ENCODE data around the gene KCNMB4. TPM values are rescaled to one million over a fixed set of nuclear protein-coding genes. Genes with fewer than 3 reads are reported as not detected.

KCNMB4 gene
- total RNA-seq, 1 experiment from 2014 or later, result 1.1 TPM

DNA sequence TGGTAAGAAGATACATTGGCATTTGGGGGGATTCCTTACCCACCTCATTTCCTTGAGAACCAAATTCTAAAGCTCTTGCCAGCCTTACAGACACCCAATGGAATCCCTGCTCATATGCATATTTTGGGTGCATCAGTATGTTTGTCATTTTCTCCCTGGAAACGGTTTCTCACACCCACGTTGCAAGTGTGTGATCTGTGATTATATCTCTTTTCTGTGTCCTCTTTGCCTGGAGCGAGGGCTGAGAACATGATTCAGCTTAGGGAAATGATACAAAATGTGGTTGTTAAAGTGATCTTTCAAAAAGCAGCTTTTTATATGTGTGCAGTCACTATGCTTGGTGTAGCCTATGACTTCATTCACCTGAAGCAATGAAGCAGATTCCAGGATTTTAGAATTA lies 52.0 kb downstream of the KCNMB4 start:
- DNase-seq (ENCODE audit: low spot score), result no peak
- in situ Hi-C loops (cut with HindIII; ENCODE audit: low sequenced_read_pairs), result no loop called here

DNA sequence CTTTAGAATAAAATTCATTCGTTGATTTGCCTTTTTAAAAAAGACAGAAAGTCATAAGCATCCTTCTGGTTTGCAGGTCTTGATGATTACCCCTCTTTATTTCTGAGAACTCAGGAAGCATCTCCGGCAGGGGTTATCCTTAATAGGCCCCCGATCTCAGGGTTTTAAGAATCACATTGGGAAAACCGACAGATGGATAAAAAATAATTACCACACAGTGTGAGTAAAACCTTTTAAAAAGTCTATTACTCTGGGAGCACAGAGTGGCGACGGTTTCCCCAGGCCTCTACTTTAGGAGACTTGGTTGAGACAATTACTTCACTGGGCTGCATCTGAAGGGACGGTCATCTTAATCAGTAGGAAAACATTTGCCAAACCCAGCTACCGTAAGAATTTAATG lies 56.5 kb downstream of the KCNMB4 start:
- in situ Hi-C loops (cut with HindIII; ENCODE audit: low sequenced_read_pairs), result no loop called here
- no peak for DNase-seq (ENCODE audit: low spot score)

DNA sequence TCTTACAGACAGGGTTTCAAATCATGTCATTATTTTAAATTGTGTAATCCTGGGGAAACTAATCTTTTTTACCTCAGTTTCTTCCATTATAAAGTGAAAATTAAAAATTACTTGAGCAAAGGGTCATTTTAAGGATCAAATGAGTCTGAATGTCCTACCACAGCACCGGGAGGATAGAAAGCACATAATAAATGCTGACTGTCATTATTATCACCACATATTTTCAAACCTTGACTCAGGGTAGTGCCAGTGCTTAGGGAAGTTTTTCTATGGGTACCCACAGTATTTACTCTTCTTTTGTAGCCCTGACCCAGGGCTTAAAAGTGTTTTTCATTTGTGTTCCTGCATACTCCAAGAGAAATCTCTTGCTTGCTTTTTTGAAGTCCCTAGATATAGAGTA lies 60.5 kb downstream of the KCNMB4 start:
- in situ Hi-C loops (cut with HindIII; ENCODE audit: low sequenced_read_pairs), result no loop called here
- no peak for DNase-seq (ENCODE audit: low spot score)

DNA sequence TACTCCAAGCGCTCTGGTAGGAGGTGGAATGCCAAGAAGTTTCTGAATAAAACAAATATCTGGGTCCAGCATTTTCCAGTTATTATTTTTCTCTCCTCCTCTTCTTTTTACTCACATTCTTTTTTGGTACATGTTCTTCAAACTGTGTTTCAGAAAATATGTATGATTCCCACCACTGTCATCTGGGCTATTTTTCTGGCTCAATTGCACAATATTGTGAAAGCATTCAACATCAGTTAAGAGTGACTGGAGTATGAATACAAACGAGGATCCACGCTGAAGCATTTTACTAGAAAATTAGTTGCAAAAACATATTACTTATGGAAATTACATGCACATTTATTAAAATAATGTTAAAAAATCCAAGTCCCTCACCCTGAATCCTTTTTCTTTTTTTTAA lies 61.5 kb downstream of the KCNMB4 start:
- in situ Hi-C loops (cut with HindIII; ENCODE audit: low sequenced_read_pairs), result no loop called here
- no peak for DNase-seq (ENCODE audit: low spot score)

DNA sequence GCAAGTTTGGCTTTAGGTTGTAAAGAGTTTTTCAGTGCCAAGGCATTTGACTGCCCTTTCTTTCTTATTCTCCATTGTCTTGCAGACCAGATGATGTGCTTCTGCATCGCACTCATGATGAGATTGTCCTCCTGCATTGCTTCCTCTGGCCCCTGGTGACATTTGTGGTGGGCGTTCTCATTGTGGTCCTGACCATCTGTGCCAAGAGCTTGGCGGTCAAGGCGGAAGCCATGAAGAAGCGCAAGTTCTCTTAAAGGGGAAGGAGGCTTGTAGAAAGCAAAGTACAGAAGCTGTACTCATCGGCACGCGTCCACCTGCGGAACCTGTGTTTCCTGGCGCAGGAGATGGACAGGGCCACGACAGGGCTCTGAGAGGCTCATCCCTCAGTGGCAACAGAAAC lies 64.3 kb downstream of the KCNMB4 start:
- in situ Hi-C loops (cut with HindIII; ENCODE audit: low sequenced_read_pairs), result no loop called here
- DNase-seq (ENCODE audit: low spot score), result no peak

DNA sequence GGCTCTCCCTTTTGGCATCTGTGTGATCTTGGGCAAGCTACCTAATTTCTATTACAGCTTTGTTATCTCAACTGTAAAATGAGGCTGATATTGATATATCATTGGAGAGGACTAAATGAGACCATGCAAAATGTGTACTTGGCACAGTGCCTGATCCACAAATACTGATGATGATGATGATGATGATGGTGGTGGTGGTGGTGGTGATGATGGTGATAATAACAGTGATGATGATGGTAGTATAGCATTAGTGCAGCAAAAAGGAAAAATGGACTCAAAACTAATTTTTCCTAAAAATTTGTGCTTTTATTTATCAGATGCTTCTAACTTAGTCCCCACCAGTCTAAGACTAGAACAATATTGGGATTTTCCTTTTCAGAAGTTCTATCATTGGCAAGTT lies 70.7 kb downstream of the KCNMB4 start:
- in situ Hi-C loops (cut with HindIII; ENCODE audit: low sequenced_read_pairs), result no loop called here
- no peak for DNase-seq (ENCODE audit: low spot score)

DNA sequence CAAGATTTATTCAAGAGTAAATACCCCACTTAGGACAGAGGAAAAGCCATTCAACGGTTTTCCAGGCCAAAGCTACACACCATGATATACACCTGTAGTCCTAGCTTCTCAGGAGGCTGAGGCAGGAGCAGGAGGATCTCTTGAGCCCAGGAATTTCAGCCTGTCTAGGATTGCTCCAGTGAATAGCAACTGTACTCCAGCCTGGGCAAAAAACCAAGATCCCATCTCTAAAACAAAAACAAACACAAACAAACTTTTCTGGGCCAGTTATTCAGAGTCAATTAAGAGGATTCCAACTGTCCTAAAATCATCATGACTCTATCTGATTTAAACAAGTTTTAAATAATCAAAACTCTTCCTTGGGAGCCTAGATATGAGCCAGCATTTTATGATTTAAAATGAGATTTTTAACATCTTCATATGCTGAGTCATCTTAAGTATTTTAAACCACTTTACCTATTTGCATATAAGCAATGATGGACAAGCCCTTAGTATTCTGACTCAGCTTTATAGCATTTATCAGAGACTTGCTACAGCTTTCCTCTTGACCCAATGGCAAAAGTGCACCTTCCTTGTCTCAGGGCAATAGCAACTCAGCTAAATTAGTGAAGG lies 77.1 kb downstream of the KCNMB4 start:
- DNase-seq (ENCODE audit: low spot score), result no peak
- in situ Hi-C loops (cut with HindIII; ENCODE audit: low sequenced_read_pairs), result no loop called here

DNA sequence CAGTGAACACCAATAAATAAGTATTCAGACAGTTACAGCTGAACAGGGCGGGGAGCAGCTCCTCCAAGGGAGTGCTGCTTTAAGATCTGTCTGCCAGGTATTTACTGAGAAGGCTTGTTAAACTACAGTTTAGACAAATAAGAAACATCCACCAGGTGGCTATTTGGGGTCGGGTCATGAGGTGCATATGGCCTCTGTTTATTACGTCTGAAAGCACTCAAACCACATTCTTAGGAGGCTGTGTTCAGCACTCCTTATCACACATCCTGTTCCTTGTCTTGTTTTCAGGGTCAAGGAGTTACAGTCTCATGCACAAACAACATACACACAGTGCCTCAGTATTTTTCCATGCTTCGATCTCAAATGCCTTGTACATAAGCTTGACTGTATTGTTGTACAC lies 78.8 kb downstream of the KCNMB4 start:
- no peak for DNase-seq (ENCODE audit: low spot score)
- in situ Hi-C loops (cut with HindIII; ENCODE audit: low sequenced_read_pairs), result no loop called here

DNA sequence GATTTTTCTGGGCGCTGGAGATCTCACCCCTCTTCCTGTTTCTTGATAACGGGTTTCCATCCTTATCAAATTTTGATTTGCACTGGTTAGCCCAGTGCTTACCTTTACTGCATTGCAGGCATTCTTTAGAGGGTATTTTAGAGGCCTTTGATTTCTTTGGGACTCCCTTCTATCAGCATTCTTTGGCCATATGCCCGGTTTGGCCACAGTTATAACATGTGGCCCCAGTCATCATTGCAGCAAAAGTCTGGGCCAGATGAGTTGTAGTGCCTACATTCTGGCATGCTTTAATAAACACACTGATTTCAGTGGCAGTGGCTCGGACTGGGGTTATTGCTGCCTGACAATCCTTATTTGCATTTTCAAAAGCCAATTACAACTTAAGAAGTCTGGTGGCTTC lies 82.3 kb downstream of the KCNMB4 start:
- DNase-seq (ENCODE audit: low spot score), result no peak
- in situ Hi-C loops (cut with HindIII; ENCODE audit: low sequenced_read_pairs), result no loop called here

DNA sequence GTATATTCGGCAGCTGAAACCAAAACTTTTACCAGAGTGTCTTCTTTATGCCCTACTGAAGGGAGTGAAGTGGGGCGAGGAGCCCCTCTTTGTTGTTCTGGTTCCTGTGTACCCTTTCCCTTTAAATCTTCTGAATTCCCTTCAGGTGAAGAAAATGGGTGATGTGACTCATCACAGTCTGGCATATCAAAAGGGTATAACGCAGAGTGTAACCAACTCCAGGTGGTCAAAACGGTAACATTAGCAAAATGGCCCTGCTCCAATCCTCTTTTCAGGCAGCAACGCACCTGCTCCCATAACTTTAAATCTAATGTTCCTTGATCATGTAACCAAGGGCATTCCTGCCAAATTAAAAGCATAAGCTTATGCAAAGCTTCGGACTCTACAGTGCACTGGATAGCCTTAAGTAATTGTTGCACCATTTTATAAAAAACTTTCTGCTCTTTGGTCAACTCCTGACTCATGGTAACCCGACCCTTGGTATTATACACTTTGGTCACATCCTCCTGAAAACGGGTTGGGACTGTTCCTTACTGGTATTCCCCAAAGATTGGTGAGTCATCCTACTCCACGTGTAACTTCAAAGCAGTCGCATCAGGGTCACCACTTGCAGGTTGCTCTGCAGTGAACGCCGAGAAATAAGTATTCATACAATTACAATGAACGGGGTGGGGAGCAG lies 83.1 kb downstream of the KCNMB4 start:
- no peak for DNase-seq (ENCODE audit: low spot score)

DNA sequence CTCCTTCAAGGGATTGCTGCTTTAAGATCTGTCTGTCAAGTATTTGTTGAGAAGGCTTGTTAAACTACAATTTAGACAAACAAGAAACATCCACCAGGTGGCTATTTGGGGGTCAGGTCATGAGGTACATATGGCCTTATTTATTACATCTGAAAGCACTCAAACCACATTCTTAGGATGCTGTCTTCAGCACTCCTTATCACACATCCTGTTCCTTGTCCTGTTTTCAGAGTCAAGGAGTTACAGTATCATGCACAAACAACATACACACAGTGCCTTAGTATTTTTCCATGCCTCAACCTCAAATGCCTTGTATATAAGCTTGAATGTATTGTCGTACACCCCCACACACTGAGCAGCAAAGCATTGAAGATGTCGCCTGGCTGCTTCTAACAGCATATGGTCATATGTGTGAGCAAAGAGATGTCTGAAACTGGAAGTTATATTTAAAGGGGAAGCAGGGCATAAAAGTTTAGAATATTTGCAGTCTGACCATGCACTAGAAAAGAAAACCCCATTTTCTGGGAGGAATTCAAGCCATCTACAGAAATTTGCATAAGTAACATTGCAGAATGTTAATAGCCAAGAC lies 83.8 kb downstream of the KCNMB4 start:
- no peak for DNase-seq (ENCODE audit: low spot score)
- in situ Hi-C loops (cut with HindIII; ENCODE audit: low sequenced_read_pairs), result no loop called here

More for the DNA sequence above, 83.1 kb downstream of the KCNMB4 start:
- in situ Hi-C loops (cut with HindIII; ENCODE audit: low sequenced_read_pairs), result no loop called here

DNA sequence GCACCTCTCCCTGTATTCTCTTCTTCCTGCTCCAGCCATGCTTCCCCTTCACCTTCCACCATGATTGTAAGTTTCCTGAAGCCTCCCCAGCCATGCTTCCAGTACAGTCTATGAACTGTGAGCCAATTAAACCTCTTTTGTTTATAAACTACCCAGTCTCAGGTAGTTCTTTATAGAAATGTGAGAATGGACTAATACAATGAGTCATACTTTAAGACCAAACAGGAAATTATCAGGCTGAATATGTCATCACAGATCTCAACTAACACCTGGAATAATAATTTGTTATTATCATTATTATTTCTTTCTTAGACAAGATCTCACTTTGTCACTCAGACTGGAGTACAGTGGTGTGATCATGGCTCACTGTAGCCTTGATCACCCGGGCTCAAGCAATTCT lies 85.4 kb downstream of the KCNMB4 start:
- no peak for DNase-seq (ENCODE audit: low spot score)
- in situ Hi-C loops (cut with HindIII; ENCODE audit: low sequenced_read_pairs), result no loop called here

DNA sequence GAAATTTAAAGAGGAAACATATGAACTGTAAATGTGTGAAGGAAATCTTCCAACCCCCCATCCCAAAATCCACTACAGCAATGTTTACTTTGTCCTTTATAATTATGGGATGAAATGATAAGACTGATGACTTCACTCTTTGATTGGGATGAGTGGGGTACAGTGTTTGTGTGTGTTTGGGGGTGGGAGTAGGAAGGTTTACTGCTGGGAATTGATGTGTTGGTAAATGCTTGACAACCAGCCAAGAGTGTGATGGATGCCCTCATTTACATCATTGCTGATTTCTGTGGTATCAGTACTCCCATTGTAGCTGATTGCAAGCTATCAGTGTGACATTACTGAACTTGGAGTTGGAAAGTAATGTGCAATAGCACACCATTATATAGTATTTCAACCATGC lies 90.9 kb downstream of the KCNMB4 start:
- in situ Hi-C loops (cut with HindIII; ENCODE audit: low sequenced_read_pairs), result no loop called here
- no peak for DNase-seq (ENCODE audit: low spot score)

DNA sequence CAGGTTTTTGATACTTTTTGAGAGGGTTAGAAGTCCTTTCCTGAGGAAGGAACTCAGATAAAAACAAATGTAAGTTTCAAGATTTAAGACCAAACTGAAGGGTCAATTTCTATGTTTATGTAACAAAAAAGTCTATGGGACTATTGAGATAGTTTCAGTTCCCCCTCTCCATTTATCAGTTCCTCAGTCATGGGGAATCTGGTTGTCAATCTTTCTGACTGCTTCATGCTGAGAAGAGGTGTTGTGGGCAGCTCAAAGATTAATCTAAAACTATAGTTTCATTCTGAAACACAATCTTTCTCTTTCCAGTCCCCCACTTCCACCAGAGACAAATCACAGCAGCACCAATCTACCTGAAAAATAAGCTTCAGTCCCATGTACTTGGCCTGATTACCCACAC lies 93.7 kb downstream of the KCNMB4 start:
- in situ Hi-C loops (cut with HindIII; ENCODE audit: low sequenced_read_pairs), result no loop called here

DNA sequence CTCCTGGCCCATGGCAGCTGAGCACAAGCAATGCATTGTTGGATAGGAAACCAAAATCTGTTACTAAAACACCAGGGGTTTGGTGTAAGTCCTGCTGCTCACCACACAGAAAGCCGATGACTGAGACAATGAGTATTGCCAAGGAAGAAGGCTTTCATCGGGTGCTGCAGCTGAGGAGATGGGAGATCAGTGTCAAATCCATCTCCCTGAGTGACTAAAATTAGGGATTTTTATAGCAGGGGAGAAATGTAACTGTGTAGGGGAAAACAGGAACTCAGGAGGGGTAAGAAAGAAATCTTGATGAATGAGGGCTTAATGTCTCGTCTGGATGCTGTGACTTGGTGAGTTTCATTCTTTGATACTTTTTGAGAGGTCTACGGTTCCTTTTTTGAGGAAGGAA lies 97.9 kb downstream of the KCNMB4 start:
- in situ Hi-C loops (cut with HindIII; ENCODE audit: low sequenced_read_pairs), result no loop called here
- no peak for DNase-seq (ENCODE audit: low spot score)

More for the DNA sequence above, 93.7 kb downstream of the KCNMB4 start:
- no peak for DNase-seq (ENCODE audit: low spot score)

DNA sequence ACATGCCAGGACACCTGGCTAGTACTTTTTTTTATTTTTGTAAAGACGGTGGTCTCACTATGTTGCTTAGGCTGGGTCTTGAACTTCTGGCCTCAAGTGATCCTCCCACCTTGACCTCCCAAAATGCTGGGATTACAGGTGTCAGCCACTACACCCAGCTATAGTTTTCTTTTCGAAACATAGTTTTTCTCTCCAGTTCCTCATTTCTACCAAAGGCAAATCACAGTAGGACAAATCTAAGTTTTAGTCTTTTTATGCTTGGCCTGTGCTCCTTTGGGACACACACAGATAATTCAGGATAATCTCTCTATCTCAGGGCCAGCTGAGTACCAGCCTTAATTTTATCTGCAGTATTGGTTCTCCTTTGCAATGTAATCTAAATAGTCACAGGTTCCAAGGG lies 100.7 kb downstream of the KCNMB4 start:
- DNase-seq (ENCODE audit: low spot score), result no peak
- in situ Hi-C loops (cut with HindIII; ENCODE audit: low sequenced_read_pairs), result no loop called here

DNA sequence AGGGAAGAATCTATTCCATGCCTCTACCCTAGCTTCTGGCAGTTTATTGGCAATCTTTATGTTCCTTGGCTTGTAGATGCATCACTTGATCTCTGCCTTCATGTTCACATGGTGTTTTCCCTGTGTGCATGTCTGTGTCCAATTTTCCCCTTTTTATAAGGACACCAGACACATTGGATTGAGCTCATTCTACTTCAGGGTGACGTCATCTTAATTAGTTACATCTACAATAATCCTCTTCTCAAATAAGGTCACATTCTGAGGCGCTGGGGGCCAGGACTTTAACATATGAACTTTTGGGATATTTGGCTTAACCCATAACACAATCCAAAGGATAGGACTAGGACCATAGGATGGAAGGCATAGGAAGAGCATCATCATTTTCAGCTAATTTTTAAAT lies 101.4 kb downstream of the KCNMB4 start:
- in situ Hi-C loops (cut with HindIII; ENCODE audit: low sequenced_read_pairs), result no loop called here
- no peak for DNase-seq (ENCODE audit: low spot score)

DNA sequence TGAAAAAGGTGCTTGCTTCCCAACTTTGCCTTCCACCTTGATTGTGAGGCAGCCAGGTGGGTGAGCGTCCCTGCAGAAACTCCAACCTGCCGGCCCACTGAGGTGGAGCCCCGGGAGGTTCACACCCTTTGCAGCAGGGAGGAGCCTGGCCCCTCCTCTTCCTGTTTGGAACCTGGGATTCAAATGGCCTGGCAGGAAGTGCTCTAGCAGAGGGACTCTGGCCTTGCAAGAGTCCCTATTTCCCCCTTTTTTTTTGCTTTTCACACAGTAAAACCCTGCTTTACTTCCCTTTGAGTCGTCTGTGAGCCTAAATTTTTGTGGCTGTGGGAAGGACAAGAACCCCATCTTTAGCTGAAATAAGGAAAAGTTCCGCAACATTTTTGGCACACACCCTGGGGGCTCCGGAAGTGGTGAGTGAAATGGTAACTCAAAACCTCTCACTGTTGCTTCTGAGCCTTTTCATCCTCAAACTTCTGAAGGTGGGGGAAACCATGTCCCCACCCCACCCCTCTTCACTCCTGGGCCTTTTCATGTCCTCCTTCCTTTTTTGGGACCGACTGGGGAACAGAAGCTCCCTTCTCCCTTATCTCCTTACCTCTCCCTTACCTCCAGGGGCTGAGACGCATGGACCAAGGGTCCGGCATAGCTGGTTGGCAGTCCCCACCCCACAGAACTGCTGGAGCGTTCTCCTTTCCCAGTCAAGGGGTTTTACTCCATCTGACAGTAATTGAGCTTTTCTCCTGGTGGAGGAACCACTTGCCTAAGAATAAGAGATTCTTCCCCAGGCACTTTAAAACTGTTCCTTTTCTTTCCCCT lies 102.0 kb downstream of the KCNMB4 start:
- DNase-seq (ENCODE audit: low spot score), result no peak
- in situ Hi-C loops (cut with HindIII; ENCODE audit: low sequenced_read_pairs), result no loop called here

DNA sequence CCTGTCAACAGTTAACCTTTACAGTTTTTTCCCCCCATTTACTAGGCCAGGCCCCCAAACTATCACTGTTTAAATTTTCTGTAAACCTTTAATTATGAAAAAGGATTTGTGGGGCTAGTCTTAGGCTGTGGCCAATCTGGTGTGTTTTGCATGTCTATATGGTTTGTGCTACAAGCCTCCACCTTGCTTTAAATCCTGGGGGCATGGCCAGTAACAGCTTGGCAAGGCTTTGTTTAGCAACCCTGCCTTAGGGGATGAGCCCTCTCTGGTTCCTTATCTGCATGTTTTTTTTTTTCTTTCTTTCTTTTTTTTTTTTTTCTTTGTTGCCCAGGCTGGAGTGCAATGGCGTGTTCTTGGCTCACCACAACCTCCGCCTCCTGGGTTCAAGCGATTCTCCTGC lies 102.7 kb downstream of the KCNMB4 start:
- no peak for DNase-seq (ENCODE audit: low spot score)
- in situ Hi-C loops (cut with HindIII; ENCODE audit: low sequenced_read_pairs), result no loop called here

DNA sequence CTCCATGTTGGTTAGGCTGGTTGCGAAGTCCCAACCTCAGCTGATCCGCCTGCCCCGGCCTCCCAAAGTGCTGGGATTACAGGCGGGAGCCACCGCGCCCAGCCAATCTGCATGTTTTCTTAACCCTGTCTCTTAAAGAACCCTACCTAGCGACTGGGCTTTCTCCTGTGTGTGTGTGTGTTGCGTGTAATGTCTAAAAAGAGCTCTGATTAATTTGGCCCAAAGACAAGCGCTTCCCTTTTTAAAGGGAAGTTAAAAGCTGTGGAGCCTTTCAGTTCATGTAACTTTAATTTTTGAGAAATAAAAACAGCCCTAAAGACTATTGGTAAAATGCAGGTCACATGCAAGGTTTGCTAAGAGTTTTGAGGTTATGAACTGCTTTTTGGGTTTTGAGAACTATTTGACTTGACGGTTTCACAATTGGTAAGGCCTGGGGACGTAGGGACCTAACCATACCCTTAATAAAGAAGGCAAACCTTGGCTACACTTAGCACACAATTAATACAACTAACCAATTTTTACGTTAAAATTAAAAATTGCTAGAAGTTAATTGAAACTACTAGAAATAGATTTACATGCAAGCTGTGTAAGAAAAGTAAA lies 103.2 kb downstream of the KCNMB4 start:
- DNase-seq (ENCODE audit: low spot score), result no peak
- in situ Hi-C loops (cut with HindIII; ENCODE audit: low sequenced_read_pairs), result no loop called here
